Measurements from ENCODE around the gene ATF3. TPM values are rescaled to one million over a fixed set of nuclear protein-coding genes. Genes with fewer than 3 reads are reported as not detected.
A peak's percentile ranks its signal among the peaks of the same experiment; 100 is the strongest.

The ATF3 gene
- total RNA-seq, 1 donor from 2014 or later: 28.9 TPM

DNA sequence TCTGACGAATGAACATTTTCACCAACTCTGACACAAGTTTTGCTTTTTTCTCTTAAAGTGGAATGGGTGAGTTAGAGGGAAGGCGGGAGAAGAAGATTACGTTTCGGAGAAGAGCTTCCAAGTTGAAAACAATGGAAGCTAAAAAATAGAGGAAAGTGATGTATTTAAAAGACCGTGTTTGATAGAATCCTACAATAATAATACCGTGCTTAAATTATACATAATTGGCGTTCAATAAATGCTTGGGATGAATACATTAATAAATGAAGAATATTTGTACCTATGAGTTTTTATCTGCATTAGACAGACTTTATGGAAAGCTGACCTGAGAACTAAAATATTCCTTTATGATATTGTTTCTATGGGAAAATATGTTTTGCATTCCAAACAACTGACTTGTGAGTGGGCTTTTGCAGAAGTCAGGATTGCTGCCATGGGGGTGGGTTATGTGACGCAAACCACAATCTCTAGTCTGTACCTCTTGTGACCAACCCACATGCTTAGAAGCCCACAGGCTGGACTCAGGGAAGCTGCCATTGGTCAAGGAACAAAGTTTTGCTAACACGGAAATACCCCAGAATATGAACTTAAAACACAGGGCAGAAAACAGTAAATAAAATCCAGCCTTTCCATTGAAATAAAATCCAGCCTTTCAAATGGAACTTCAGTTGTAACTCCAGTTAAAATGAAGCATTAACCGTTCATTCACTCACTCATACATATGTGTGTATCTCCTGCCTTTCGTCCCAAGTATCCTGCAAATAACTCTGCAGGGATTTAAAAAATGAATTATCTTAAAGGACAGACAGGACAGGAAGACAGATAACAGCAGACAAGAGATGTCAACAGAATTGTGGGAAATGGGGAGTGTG, 21.3 kb upstream of the ATF3 start:
- Histone ChIP-seq H3K9me3 (no peaks in the 10 kb centered on the region), H3K36me3 (no peaks in the 10 kb centered on the region), H3K4me3 (no peak overlapping the region), H3K27ac (no peak overlapping the region), H3K27me3 (peaks cover 18% of the 10 kb centered on the region), H3K4me1 (no peaks in the 10 kb centered on the region)
- ATAC-seq: peak; percentile 70
- TF ChIP-seq, protein P1, sequence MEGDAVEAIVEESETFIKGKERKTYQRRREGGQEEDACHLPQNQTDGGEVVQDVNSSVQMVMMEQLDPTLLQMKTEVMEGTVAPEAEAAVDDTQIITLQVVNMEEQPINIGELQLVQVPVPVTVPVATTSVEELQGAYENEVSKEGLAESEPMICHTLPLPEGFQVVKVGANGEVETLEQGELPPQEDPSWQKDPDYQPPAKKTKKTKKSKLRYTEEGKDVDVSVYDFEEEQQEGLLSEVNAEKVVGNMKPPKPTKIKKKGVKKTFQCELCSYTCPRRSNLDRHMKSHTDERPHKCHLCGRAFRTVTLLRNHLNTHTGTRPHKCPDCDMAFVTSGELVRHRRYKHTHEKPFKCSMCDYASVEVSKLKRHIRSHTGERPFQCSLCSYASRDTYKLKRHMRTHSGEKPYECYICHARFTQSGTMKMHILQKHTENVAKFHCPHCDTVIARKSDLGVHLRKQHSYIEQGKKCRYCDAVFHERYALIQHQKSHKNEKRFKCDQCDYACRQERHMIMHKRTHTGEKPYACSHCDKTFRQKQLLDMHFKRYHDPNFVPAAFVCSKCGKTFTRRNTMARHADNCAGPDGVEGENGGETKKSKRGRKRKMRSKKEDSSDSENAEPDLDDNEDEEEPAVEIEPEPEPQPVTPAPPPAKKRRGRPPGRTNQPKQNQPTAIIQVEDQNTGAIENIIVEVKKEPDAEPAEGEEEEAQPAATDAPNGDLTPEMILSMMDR (IDR thresholded peaks at IDR 0.05): no peak
- DNase-seq: no peak
- intact Hi-C loops (cut with DNase I): no loop called here

DNA sequence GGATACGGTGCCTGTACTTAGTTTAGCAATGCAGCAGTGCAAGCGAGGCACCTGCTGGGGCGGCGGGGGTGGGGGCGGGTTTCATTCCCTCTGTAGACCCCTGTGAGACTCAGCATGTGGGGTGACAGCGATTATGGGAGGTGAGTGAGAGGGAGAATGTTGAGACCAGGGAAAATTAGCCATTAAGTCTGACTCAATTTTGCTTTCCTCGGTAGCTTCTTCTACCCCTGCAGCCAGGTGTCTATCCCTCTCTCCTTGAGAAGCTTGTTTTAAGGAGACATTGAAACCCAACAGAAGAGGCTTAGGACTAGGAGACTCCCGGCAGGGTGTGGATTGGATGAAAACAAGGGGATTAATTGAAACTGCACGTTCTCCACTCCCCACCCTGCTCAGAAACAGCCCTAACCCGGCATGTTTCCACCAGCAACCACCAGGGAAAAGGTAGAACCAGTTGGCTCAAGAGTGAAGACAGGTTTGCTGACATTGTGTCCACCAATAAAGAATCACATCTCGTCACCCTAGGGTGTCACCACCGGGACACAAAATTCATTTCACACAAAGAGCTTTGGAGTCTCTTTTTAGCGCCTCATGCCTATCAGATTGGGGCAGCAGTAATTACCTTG, 20.6 kb upstream of the ATF3 start:
- ATAC-seq (no peak), DNase-seq (no peak)
- no peak overlapping the region for H3K4me3 ChIP-seq
- no peak overlapping the region for H3K27ac ChIP-seq
- intact Hi-C loops (cut with DNase I): no loop called here
- no peaks in the 10 kb centered on the region for H3K9me3 ChIP-seq
- H3K36me3 ChIP-seq: no peaks in the 10 kb centered on the region
- TF ChIP-seq, protein P1 (IDR thresholded peaks at IDR 0.05): no peak
- H3K27me3 ChIP-seq: peaks cover 18% of the 10 kb centered on the region
- no peaks in the 10 kb centered on the region for H3K4me1 ChIP-seq

DNA sequence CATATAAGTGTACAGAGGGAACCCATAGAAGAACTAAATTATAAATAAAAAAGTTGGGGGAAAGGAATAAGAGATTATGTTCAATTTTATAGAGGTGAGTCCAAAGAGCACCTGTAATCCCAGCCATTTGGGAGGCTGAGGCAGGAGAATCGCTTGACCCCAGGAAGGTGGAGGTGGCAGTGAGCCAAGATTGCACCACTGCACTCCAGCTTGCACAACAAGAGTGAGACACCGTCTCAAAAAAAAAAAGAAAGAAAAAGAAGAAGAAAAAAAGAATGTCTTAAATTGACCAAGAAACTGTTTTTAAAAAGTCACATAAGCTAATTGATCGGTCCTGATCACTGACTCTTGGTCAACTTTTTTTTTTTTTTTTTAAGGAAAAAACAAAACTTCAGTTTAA, 19.1 kb upstream of the ATF3 start:
- intact Hi-C loops (cut with DNase I): no loop called here
- H3K27ac ChIP-seq: no peak overlapping the region
- H3K9me3 ChIP-seq: no peaks in the 10 kb centered on the region
- H3K36me3 ChIP-seq: no peaks in the 10 kb centered on the region
- DNase-seq: no peak
- H3K4me3 ChIP-seq: no peak overlapping the region
- H3K27me3 ChIP-seq: peaks cover 18% of the 10 kb centered on the region
- no peak for ATAC-seq
- TF ChIP-seq, protein P1 (IDR thresholded peaks at IDR 0.05): no peak
- H3K4me1 ChIP-seq: no peaks in the 10 kb centered on the region

DNA sequence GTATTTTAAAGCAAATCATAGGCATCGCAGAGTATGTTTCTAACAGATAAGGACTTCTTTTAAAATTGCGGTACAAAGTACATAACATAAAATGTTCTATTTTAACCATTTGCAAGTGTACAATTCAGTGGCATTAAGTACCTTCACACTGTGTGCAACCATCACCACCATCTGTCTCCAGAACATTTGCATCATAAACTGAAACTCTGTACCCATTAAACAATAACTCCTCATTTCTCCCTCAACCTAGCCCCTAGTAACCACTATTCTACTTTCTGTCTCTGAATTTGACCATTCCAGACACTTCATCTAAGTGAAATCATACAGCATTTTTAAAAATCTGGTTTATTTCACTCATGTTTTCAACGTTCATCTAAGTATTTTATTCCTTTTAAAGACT, 16.6 kb upstream of the ATF3 start:
- no peak for ATAC-seq

DNA sequence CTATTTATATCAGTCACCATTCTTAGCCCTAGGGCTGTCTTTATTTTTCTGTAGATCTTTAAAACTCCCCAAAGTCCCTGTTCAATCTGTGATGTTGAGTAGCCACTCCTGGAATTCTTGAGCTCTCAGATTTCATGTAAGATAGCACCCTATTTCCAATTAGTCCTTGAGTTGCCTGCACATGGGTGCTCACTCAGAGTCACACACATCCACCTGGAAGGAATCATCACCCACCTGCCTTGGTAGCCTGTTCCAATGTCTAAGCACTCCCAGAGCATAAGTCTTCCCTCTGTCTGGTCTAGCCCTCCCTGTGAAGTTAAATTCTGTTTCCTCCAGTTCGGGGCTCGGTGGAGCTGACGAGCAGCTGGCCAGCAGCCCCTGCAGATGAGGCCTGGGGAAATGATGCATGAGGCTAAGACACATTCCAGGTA, 14.7 kb upstream of the ATF3 start:
- DNase-seq: no peak
- no peak overlapping the region for H3K4me3 ChIP-seq
- peaks cover 7% of the 10 kb centered on the region for H3K27me3 ChIP-seq
- H3K4me1 ChIP-seq: peaks cover 6% of the 10 kb centered on the region
- no peak overlapping the region for H3K27ac ChIP-seq
- no peaks in the 10 kb centered on the region for H3K36me3 ChIP-seq
- no peaks in the 10 kb centered on the region for H3K9me3 ChIP-seq
- no peak for ATAC-seq
- TF ChIP-seq, protein P1 (IDR thresholded peaks at IDR 0.05): no peak
- intact Hi-C loops (cut with DNase I): no loop called here

More for the DNA sequence above, 16.6 kb upstream of the ATF3 start:
- Histone ChIP-seq H3K27ac (no peak overlapping the region), H3K27me3 (peaks cover 7% of the 10 kb centered on the region), H3K9me3 (no peaks in the 10 kb centered on the region), H3K4me1 (peaks cover 6% of the 10 kb centered on the region), H3K4me3 (no peak overlapping the region), H3K36me3 (no peaks in the 10 kb centered on the region)
- DNase-seq: no peak
- intact Hi-C loops (cut with DNase I): no loop called here
- TF ChIP-seq, protein P1 (IDR thresholded peaks at IDR 0.05): no peak
